Endothelial cell of umbilical vein (primary cell): Measurements from ENCODE around the gene PRKAG2. TPM values are rescaled to one million over a fixed set of nuclear protein-coding genes. Genes with fewer than 3 reads are reported as not detected.

Experiments used
- BruUV-seq: library from RNA; stranded (reverse); fragments of 400-500 nt; replicated peaks from 2 replicates; lab custom pipeline; 2021; lab: Mats Ljungman, UMichigan
- CTCF ChIA-PET: fragments of 300-600, 350-600 bp; sonication (Branson Sonifier 250); formaldehyde crosslinking; loops from one replicate; lab custom pipeline; 2021; ENCODE audit warnings: antibody characterized with exemption, inconsistent platforms; lab: Charles Lee
- POLR2A ChIA-PET: fragments of 300-600, 350-600 bp; sonication (Branson Sonifier 250); formaldehyde crosslinking; loops from one replicate; lab custom pipeline; 2021; ENCODE audit warnings: antibody characterized with exemption, inconsistent platforms; lab: Charles Lee
- DNase-seq: peaks from one replicate; pipeline ENCODE4 v3.0.0-alpha.2; 2011; ENCODE audit warnings: low read depth, low spot score
- FAIRE-seq: peaks from 2 replicates; lab custom pipeline; 2011; peaks lifted over from hg19 to GRCh38; lab: Jason Lieb, UNC
- H2AFZ ChIP-seq: 2 replicates; pipeline ENCODE4 v1.6.0; 2012; ENCODE audit warnings: low read depth, low read length, control low read depth, inconsistent platforms
- H3K27ac ChIP-seq: 2 replicates; pipeline ENCODE4 v1.5.1; 2011; ENCODE audit warnings: low read depth, mild to moderate bottlenecking, control low read depth, low read length, moderate library complexity; ENCODE audit not compliant: insufficient read depth
- H3K27me3 ChIP-seq, 2 experiments: 2 replicates each; pipeline versions ENCODE4 v1.6.0 to v1.6.1; 2011; ENCODE audit warnings: low read length in 2 of 2, mixed read lengths in 1 of 2; ENCODE audit not compliant: control insufficient read depth in 2 of 2, insufficient read depth in 2 of 2
- H3K36me3 ChIP-seq, 2 experiments: 2 replicates in 1 of 2; 3 replicates in 1 of 2; pipeline ENCODE4 v1.5.1; 2011; ENCODE audit warnings: low read length in 2 of 2, mild to moderate bottlenecking in 1 of 2, moderate library complexity in 1 of 2; ENCODE audit not compliant: control insufficient read depth in 2 of 2, insufficient read depth in 2 of 2; ENCODE audit errors: extremely low read depth in 1 of 2
- H3K4me1 ChIP-seq: 3 replicates; pipeline ENCODE4 v1.5.1; 2011; ENCODE audit warnings: mild to moderate bottlenecking, low read length; ENCODE audit not compliant: control insufficient read depth, insufficient read depth; ENCODE audit errors: extremely low read depth
- H3K4me2 ChIP-seq: 2 replicates; pipeline ENCODE4 v1.6.1; 2011; ENCODE audit warnings: low read length, control low read depth, mixed read lengths; ENCODE audit not compliant: insufficient read depth
- H3K4me3 ChIP-seq, 3 experiments: fragments of 200-600 bp in 1 of 3; sonication (generic), shearing (Covaris generic) in 1 of 3; replicated peaks in 1 of 3; 2 replicates each; pipeline ENCODE4 v1.5.1; 2011 to 2016; ENCODE audit warnings: control low read depth in 3 of 3, low read length in 3 of 3, mild to moderate bottlenecking in 2 of 3, inconsistent platforms in 1 of 3, low read depth in 1 of 3, moderate library complexity in 1 of 3; ENCODE audit not compliant: insufficient read depth in 1 of 3
- H3K79me2 ChIP-seq: 2 replicates; pipeline ENCODE4 v1.6.0; 2012; ENCODE audit warnings: low read length, inconsistent platforms; ENCODE audit not compliant: control insufficient read depth, insufficient read depth
- H3K9ac ChIP-seq: replicated peaks from 2 replicates; pipeline ENCODE3; 2011; ENCODE audit warnings: low read length, control low read depth; ENCODE audit not compliant: insufficient read depth; ENCODE audit errors: extremely low read depth
- H3K9me1 ChIP-seq: replicated peaks from 3 replicates; pipeline ENCODE4 v1.6.0; 2011; ENCODE audit warnings: mild to moderate bottlenecking, low read length; ENCODE audit not compliant: control insufficient read depth, insufficient read depth; ENCODE audit errors: extremely low read depth
- H3K9me3 ChIP-seq: replicated peaks from 2 replicates; pipeline ENCODE4 v1.5.1; 2012; ENCODE audit warnings: low read length, inconsistent platforms; ENCODE audit not compliant: control insufficient read depth, insufficient read depth
- H4K20me1 ChIP-seq: replicated peaks from 2 replicates; pipeline ENCODE3; 2011; ENCODE audit warnings: mild to moderate bottlenecking, low read length; ENCODE audit not compliant: control insufficient read depth, insufficient read depth; ENCODE audit errors: extremely low read depth
- EZH2 ChIP-seq: IDR thresholded peaks from 2 replicates; pipeline ENCODE4 v1.6.1; 2012; ENCODE audit warnings: borderline replicate concordance, low read depth, mild to moderate bottlenecking, moderate library complexity, low read length, inconsistent platforms; ENCODE audit not compliant: severe bottlenecking
- FOS ChIP-seq: IDR thresholded peaks from 2 replicates; pipeline ENCODE4 v1.6.1; 2011; ENCODE audit warnings: mild to moderate bottlenecking, low read length, moderate library complexity, borderline replicate concordance; ENCODE audit not compliant: insufficient read depth
- GATA2 ChIP-seq: IDR thresholded peaks from 2 replicates; pipeline ENCODE4 v1.7.0; 2011; ENCODE audit warnings: low read depth, mild to moderate bottlenecking, moderate library complexity, mixed read lengths, low read length; ENCODE audit not compliant: insufficient read length, insufficient read depth
- JUN ChIP-seq: IDR thresholded peaks from 2 replicates; pipeline ENCODE4 v1.6.1; 2011; ENCODE audit warnings: borderline replicate concordance, low read depth; ENCODE audit not compliant: insufficient read length, insufficient read depth
- MYC ChIP-seq: IDR thresholded peaks from one replicate; pipeline ENCODE4 v1.6.1; 2011; ENCODE audit warnings: mild to moderate bottlenecking, low read depth, low read length
- POLR2A ChIP-seq: IDR thresholded peaks from 2 replicates; pipeline ENCODE4 v1.6.1; 2012; ENCODE audit warnings: low read depth, mild to moderate bottlenecking, control low read depth, low read length
- POLR2AphosphoS5 ChIP-seq: IDR thresholded peaks from 2 replicates; pipeline ENCODE4 v1.6.1; 2012; ENCODE audit warnings: low read depth, mild to moderate bottlenecking, control low read depth, low read length, moderate library complexity; ENCODE audit not compliant: insufficient read depth
- dilution Hi-C: fragments of 300-500 bp; cut with MboI; formaldehyde crosslinking; loops from one replicate; pipeline ENCODE4 v1.15.0; 2019; ENCODE audit warnings: low sequenced_read_pairs; ENCODE audit not compliant: extremely low pct_ligation_motif_present
- intact Hi-C: fragments of 100-400 bp; cut with micrococcal nuclease; formaldehyde crosslinking; loops from one replicate; pipeline ENCODE4 v1.10.0; 2022
- polyA plus RNA-seq, 4 experiments: library from polyadenylated mRNA; depleted of rRNA in 3 of 4; stranded (reverse) in 3 of 4; unstranded in 1 of 4; fragments of >200 nt; gene quantifications; 2 replicates each; pipeline versions ENCODE4 v1.2.1 to v1.2.3, GENCODE V29; 2011 to 2012; ENCODE audit warnings: missing spikeins in 1 of 4
- total RNA-seq: library from RNA; stranded (reverse); gene quantifications from 2 replicates; pipeline ENCODE4 v1.2.3, GENCODE V29; 2021
- TF ChIP-seq, protein P1 (sequence below), 2 donors: IDR thresholded peaks; 1 replicate in 1 of 2; 2 replicates in 1 of 2; pipeline ENCODE4 v1.5.1; 2011; ENCODE audit warnings: low read length in 2 of 2, mild to moderate bottlenecking in 2 of 2, moderate library complexity in 2 of 2, control low read depth in 1 of 2, inconsistent platforms in 1 of 2, low read depth in 1 of 2; ENCODE audit not compliant: insufficient read depth in 1 of 2; ENCODE audit errors: extremely low read depth in 1 of 2
- TF ChIP-seq, protein P2 (sequence below): IDR thresholded peaks from 2 replicates; pipeline ENCODE4 v1.6.1; 2011; ENCODE audit not compliant: insufficient read depth, insufficient read length

PRKAG2 gene
- total and polyA plus RNA-seq, 2 donors (not counting 3 experiments of a cell fraction or from before 2014, with no cell fraction given): 19.3 to 51.5 TPM

- H3K36me3 ChIP-seq: no peaks in the 10 kb centered on the region
- ChIA-PET POLR2A (no interaction called here), CTCF (no interaction called here)
- H3K4me1 ChIP-seq: no peaks in the 10 kb centered on the region
- H3K79me2 ChIP-seq: no peaks in the 10 kb centered on the region
- H2AFZ ChIP-seq: no peak overlapping the region
- no peak overlapping the region for H3K27ac ChIP-seq
- no peak overlapping the region for H3K4me2 ChIP-seq
- no peaks in the 10 kb centered on the region for H3K9me1 ChIP-seq
- H3K4me3 ChIP-seq: no peak overlapping the region
- BruUV-seq: no TSS peak
- H3K27me3 ChIP-seq: peaks cover 12 to 15% of the 10 kb centered on the region in 2 experiments
- dilution Hi-C loops (no loop called here), intact Hi-C loops (no loop called here)
- H3K9ac ChIP-seq: no peak overlapping the region
- H3K9me3 ChIP-seq: no peaks in the 10 kb centered on the region
- DNase-seq: no peak
- FAIRE-seq: no peak
- H4K20me1 ChIP-seq: no peaks in the 10 kb centered on the region
- no peak for TF ChIP-seq GATA2
- TF ChIP-seq, protein P1, sequence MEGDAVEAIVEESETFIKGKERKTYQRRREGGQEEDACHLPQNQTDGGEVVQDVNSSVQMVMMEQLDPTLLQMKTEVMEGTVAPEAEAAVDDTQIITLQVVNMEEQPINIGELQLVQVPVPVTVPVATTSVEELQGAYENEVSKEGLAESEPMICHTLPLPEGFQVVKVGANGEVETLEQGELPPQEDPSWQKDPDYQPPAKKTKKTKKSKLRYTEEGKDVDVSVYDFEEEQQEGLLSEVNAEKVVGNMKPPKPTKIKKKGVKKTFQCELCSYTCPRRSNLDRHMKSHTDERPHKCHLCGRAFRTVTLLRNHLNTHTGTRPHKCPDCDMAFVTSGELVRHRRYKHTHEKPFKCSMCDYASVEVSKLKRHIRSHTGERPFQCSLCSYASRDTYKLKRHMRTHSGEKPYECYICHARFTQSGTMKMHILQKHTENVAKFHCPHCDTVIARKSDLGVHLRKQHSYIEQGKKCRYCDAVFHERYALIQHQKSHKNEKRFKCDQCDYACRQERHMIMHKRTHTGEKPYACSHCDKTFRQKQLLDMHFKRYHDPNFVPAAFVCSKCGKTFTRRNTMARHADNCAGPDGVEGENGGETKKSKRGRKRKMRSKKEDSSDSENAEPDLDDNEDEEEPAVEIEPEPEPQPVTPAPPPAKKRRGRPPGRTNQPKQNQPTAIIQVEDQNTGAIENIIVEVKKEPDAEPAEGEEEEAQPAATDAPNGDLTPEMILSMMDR (IDR thresholded peaks at IDR 0.05; ENCODE audit: extremely low read depth in 1 of 2, insufficient read depth in 1 of 2, low read depth in 1 of 2, low read length in 2 of 2): no peak
- no peak for TF ChIP-seq FOS
- no peak for TF ChIP-seq MYC
- TF ChIP-seq POLR2A: no peak
- no peak for TF ChIP-seq POLR2AphosphoS5
- TF ChIP-seq EZH2: no peak
- TF ChIP-seq, protein P2, sequence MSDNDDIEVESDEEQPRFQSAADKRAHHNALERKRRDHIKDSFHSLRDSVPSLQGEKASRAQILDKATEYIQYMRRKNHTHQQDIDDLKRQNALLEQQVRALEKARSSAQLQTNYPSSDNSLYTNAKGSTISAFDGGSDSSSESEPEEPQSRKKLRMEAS: no peak
- no peak for TF ChIP-seq JUN
Observed at GRCh38 chr7:151549644-151550043, 327.3 kb downstream of the PRKAG2 start.
